ENCODE results near the gene CYGB.

CYGB gene

DNA sequence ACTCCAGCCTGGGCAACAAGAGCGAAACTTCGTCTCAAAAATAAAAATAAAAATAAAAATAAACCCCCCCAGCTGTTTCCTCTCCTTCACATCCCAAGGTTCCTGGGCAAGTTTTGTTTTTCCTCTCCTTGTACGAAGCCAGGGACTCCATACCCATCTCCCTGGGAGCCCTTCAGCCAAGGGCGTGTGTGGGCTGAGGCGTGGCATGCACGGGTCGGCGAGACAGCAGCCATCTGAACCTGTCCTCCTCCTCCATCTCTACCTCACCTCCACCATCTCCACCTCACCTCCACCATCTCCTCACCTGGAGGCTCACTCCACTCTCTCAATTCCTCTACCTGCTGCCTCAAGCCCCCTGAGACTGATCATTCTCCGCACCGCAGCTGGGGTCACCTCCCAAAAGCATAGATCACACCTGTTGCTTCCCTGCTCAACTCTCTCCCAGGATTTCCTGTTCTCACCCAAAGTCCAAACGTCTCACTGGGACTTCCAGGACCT lies 53.2 kb downstream of the CYGB start:
- DNase-seq = no peak

DNA sequence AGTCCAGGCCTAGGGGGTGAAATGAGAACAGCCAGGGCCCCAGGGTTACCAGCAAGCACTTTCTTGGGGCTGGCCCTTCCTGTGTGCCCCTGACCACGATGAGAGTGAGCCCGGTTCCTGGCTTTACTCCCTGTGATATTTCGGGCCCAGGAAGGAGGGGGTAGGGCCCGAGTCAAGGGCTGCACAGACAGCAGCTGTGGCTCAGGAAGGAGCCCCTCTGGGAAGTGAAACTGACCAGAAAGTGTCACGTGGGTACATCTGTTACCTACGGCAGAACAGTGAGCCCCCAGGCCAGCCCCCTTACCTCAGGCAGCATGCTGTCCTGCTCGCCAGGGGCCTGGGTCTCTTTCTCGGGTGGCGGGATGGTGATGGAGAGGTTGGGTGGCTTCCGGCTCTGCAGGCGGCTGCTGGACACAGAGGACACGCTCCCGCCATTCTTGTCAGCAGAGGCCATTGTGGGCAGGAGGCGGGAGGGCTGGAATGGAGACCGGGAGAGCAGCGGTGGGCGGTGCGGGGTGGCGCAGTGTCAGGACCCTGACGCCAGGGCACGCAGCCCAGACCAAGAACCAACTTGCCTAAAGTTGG lies 56.3 kb downstream of the CYGB start:
- DNase-seq = peak in 28 of 58 donors; percentile 20 to 70 (median 39)

DNA sequence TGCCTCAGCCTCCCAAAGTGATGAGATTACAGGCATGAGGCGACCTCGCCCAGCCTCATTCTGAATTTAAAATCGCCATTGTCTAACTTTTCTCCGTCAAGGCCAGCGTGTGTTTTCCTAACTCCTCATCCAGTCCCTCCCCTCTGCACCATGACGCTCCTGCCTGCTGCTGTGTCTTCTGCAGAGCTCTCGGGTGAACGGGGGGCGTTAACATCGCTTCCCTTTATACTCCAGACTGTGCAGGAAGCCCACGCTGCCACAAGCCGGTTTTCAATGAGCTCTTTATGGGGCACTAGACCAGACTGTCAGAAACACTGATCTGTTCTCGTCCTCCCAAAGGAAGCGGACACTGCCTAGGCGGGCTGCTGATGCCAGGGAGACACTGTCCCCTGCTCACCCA lies 56.9 kb downstream of the CYGB start:
- DNase-seq = peak in 7 of 58 donors; percentile 21 to 70 (median 42)

DNA sequence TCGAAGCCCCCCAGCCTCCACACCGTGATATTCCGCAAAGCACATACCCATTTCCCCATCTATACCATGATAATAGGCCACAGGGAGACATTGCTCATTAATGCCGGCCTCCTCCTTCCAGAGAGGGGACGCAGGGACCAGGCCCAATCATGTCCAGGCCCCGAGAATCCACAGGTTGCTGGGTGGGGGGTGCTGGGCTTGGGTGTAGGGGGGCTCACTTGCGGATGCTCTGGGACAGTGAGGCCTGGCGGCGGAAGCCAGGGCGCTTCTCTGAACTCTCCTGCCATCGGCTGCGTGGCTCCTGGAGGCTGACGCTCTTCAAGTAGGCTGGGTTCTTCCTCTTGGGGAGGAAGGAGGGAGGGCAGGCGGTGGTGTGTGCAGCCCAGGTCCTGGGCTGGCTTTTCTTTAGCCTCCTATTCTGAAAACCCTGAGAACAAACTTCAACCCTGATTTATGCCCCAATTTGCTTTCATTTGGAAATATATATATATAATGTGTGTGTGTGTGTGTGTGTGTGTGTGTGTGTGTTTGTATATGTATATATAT lies 57.9 kb downstream of the CYGB start:
- DNase-seq = no peak

DNA sequence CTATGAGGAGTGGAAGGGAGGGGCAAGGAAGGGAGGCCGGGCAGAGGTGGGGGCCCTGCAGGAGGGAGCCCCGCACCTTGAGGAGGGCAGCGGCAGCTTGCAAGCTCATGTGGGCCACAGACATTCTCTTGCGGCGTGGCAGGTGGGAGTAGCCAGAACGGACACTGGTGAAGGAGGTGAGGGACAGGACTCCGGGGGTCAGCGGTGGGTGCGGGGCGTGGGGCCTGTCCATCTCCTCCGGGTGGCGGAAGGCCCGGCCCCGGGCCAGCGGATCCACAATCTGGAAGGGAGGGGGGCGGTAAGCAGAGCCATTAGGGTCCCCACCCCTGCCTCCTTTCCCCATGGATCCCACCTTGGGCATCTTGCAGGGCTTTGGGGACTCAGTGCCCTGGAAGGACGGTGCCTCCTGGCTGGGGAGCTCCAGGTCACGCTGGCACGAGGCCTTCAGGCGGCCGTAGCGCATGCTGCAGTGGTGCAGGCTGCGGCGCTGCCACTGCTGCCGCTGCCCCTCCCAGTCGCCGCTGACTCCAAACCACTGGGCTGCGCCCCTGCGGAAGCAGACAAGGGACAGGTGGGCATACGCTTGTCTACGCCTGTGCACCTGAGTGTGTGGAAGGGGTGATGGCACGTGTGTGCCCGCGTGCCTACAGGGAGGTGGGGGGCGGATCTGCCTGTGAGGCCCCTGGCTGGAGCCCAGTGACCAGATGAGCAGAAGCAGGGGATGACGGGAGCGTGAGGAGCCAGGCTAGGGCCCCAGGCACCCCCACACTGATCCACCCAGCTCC lies 58.6 kb downstream of the CYGB start:
- DNase-seq = no peak

DNA sequence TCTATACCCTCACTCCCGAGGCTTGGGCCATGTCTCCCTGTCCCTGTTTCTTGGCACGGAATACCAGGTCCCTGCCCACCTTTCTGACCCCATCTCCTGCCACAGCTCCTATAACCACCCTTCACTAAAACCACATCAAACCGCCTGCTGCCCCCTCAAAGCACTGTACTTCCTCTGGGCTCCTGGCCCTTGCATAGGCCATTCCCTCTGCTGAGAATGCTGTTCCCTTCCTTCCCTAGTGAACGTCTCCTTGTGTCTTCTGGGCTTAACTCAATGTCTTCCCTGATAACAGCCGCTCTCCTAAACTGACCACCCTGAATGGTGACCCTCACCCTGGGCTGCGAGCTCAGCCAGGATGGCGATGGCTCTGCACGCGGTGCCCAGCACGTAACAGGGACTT lies 59.4 kb downstream of the CYGB start:
- DNase-seq = no peak

DNA sequence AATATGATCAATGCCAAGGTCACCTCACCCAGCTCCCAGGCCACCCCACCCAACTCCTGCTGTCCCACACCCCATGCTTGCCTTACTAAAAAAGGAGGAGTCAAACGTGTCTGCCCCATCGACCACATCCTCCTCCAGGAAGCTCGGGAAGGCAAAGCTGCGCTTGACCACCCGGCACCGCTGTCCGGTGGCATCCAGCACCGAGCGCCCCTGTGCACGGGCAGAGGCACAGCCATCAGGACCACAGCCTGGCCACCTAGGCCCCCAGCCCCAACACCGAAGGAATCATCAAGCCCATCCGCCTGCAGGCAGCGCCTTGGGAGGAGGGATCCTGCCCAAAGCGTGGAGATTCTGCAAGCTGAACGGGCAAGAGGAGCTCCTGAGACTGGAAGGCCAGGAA lies 59.9 kb downstream of the CYGB start:
- no peak for DNase-seq
